ENCODE measurements around the gene TSPOAP1. TPM values are rescaled to one million over a fixed set of nuclear protein-coding genes. Genes with fewer than 3 reads are reported as not detected.

TSPOAP1 gene
- total and polyA plus RNA-seq, 2 of the 13 experiments (the other 11 are each of a cell fraction or from before 2014, with no cell fraction given): not detected

- TF ChIP-seq ZNF687 (CRISPR knock-in tag; IDR thresholded peaks at IDR 0.05) (0 out of 2 replicates have a peak, but pooled peaks have one; percentile 4), TEAD3 (CRISPR knock-in tag; optimal IDR thresholded peaks at IDR 0.05; ENCODE audit: borderline replicate concordance) (peak; percentile 4), HNF4A (CRISPR knock-in tag; IDR thresholded peaks at IDR 0.05) (no peak), ZNF850 (CRISPR knock-in tag; conservative IDR thresholded peaks at IDR 0.05) (no peak), MIER2 (CRISPR knock-in tag; IDR thresholded peaks at IDR 0.05) (no peak), POLR2A (IDR thresholded peaks at IDR 0.05; ENCODE audit: insufficient read depth in 1 of 2, low read depth in 2 of 2, low read length in 2 of 2) (0 out of 4 replicates have a peak, but pooled peaks of 1 of the 2 experiments have one; percentile 26)
Measured at GRCh38 chr17:58354541-58355216, 26.1 kb upstream of the TSPOAP1 start (continued).

- DNase-seq (ENCODE audit: low spot score): no peak
- WGBS (ENCODE audit: low lambda C conversion rate): 96% methylated on average over 4 of the region's 4 CpGs
- peak; percentile 56; the same call in 1 of the 2 replicates for TF ChIP-seq MBD4 (IDR thresholded peaks at IDR 0.05; ENCODE audit: borderline replicate concordance, low read length)
- no peak for TF ChIP-seq U2AF2 (IDR thresholded peaks at IDR 0.05; ENCODE audit: low read depth, low read length)
- no peak for TF ChIP-seq KLF16 (CRISPR knock-in tag; IDR thresholded peaks at IDR 0.05)
- TF ChIP-seq YEATS4 (CRISPR knock-in tag; IDR thresholded peaks at IDR 0.05; ENCODE audit: borderline replicate concordance): no peak
- peak; percentile 19; the same call in 1 of the 2 replicates for TF ChIP-seq CHD4 (IDR thresholded peaks at IDR 0.05; ENCODE audit: borderline replicate concordance, low read length)
- ATAC-seq: no peak
- CTCF ChIA-PET (ENCODE audit: low intra/inter-chr PET ratio, low total read pairs): interaction anchor here (2.2 kb wide), 1 partner anchor 65 kb away, joined by 19 read pairs; the partner anchor contains the start of gene RNF43
- Histone ChIP-seq H3K79me2 (ENCODE audit: insufficient read depth, low read length) (peaks cover 33% of the 10 kb centered on the region), H3K4me1 (ENCODE audit: insufficient read depth, low read length) (peaks cover 44% of the 10 kb centered on the region), H3K4me2 (ENCODE audit: low read depth, low read length) (peak overlapping the region; percentile 97), H2AFZ (ENCODE audit: low read length) (no peak overlapping the region), H3K9ac (ENCODE audit: insufficient read depth, low read depth, low read length) (peak overlapping the region; percentile 90), H3K27me3 (ENCODE audit: control insufficient read depth in 1 of 2, insufficient read depth in 2 of 2, low read length in 2 of 2) (no peaks in the 10 kb centered on the region; a peak in 1 of 5 replicates), H3K27ac (ENCODE audit: extremely low read length, insufficient read depth, low read length) (peak overlapping the region; percentile 88), H3K4me3 (replicated peaks in 1 of 3; ENCODE audit: insufficient read depth in 1 of 3, low read depth in 2 of 3, low read length in 3 of 3) (peak overlapping the region in 2 of 3 experiments; percentile 58 to 92; a peak in 2 of 6 replicates), H3K9me3 (ENCODE audit: low read length) (no peaks in the 10 kb centered on the region), H4K20me1 (ENCODE audit: insufficient read depth, low read length) (no peaks in the 10 kb centered on the region), H3K36me3 (replicated peaks in 1 of 2; ENCODE audit: control insufficient read depth in 1 of 2, insufficient read depth in 2 of 2, low read length in 2 of 2) (peaks cover 38 to 64% of the 10 kb centered on the region in 2 experiments)
- in situ Hi-C loops (cut with HindIII; ENCODE audit: extremely low pct_ligation_motif_present, low pct_unique_long_range_greater_than_20kb): no loop called here
- no TSS peak for BruUV-seq (replicated peaks)
- POLR2A ChIA-PET: interaction anchor here (1.4 to 8.1 kb wide), 12 partner anchors 10 to 67 kb away, joined by 5 to 254 read pairs (median 21); partner anchors contain the start of gene RNF43
- FAIRE-seq: no peak
- intact Hi-C loops (cut with micrococcal nuclease; ENCODE audit: unreplicated experiment): loop anchor here (2.0 kb wide), 1 partner anchor 37 kb away; no protein-coding TSS in a partner anchor
Measured at GRCh38 chr17:58353389-58353825, 24.8 kb upstream of the TSPOAP1 start.

Measured in HepG2 (cell line).